Measurements from ENCODE around the gene VMP1. TPM values are rescaled to one million over a fixed set of nuclear protein-coding genes. Genes with fewer than 3 reads are reported as not detected.
"Not testable (repeated sequence)": the region's sequence is repeated elsewhere in the genome, so short reads cannot be mapped to it uniquely, and the experiment has no call there.

The VMP1 gene
- total RNA-seq, 1 donor from 2014 or later = 314 TPM

DNA sequence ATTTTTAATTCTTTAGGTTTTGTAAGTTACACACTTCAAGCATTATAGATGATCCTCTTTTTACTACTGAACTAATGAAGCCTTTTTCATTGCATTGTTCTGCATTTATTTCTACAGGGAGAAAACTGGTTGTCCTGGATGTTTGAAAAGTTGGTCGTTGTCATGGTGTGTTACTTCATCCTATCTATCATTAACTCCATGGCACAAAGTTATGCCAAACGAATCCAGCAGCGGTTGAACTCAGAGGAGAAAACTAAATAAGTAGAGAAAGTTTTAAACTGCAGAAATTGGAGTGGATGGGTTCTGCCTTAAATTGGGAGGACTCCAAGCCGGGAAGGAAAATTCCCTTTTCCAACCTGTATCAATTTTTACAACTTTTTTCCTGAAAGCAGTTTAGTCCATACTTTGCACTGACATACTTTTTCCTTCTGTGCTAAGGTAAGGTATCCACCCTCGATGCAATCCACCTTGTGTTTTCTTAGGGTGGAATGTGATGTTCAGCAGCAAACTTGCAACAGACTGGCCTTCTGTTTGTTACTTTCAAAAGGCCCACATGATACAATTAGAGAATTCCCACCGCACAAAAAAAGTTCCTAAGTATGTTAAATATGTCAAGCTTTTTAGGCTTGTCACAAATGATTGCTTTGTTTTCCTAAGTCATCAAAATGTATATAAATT lies 132.3 kb downstream of the VMP1 start:
- Mint-ChIP-seq H3K4me3 (ENCODE audit: unreplicated experiment) (peak overlapping the region; percentile 98), H3K9me3 (ENCODE audit: unreplicated experiment) (no peaks in the 10 kb centered on the region), H3K27me3 (ENCODE audit: low read depth, unreplicated experiment) (no peaks in the 10 kb centered on the region), H3K36me3 (ENCODE audit: low read depth, unreplicated experiment) (peaks cover 41% of the 10 kb centered on the region), H3K27ac (ENCODE audit: unreplicated experiment) (peak overlapping the region; percentile 100), H3K4me1 (ENCODE audit: low read depth, unreplicated experiment) (peaks cover 13% of the 10 kb centered on the region)
- H3K27me3 ChIP-seq (ENCODE audit: insufficient read depth, low read length) = no peaks in the 10 kb centered on the region
- H3K4me1 ChIP-seq (ENCODE audit: insufficient read depth, low read length) = peaks cover 13% of the 10 kb centered on the region
- H3K36me3 ChIP-seq (ENCODE audit: insufficient read depth, low read length) = peaks cover 36% of the 10 kb centered on the region
- no peak overlapping the region for H2AFZ ChIP-seq (ENCODE audit: low read depth, low read length)
- peak overlapping the region; percentile 95 for H3K4me3 ChIP-seq (ENCODE audit: insufficient read depth, low read depth, low read length)
- peak overlapping the region; percentile 85 for H3K4me2 ChIP-seq (ENCODE audit: low read length)
- H4K20me1 ChIP-seq (ENCODE audit: insufficient read depth, low read length) = peaks cover 19% of the 10 kb centered on the region
- FAIRE-seq (no peak), DNase-seq (ENCODE audit: low read depth) (no peak)
- H3K9ac ChIP-seq (ENCODE audit: low read length) = peak overlapping the region; percentile 100
- H3K9me3 ChIP-seq (ENCODE audit: insufficient read depth, low read depth, low read length) = no peaks in the 10 kb centered on the region
- H3K79me2 ChIP-seq (ENCODE audit: insufficient read depth, low read length) = peaks cover 55% of the 10 kb centered on the region
- H3K27ac ChIP-seq (ENCODE audit: low read depth, low read length) = peak overlapping the region; percentile 100
- TF ChIP-seq EZH2 (IDR thresholded peaks at IDR 0.05; ENCODE audit: insufficient read depth, low read length) = no peak
- TF ChIP-seq, protein P1, sequence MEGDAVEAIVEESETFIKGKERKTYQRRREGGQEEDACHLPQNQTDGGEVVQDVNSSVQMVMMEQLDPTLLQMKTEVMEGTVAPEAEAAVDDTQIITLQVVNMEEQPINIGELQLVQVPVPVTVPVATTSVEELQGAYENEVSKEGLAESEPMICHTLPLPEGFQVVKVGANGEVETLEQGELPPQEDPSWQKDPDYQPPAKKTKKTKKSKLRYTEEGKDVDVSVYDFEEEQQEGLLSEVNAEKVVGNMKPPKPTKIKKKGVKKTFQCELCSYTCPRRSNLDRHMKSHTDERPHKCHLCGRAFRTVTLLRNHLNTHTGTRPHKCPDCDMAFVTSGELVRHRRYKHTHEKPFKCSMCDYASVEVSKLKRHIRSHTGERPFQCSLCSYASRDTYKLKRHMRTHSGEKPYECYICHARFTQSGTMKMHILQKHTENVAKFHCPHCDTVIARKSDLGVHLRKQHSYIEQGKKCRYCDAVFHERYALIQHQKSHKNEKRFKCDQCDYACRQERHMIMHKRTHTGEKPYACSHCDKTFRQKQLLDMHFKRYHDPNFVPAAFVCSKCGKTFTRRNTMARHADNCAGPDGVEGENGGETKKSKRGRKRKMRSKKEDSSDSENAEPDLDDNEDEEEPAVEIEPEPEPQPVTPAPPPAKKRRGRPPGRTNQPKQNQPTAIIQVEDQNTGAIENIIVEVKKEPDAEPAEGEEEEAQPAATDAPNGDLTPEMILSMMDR (IDR thresholded peaks at IDR 0.05; ENCODE audit: insufficient read depth, low read depth, low read length) = no peak

DNA sequence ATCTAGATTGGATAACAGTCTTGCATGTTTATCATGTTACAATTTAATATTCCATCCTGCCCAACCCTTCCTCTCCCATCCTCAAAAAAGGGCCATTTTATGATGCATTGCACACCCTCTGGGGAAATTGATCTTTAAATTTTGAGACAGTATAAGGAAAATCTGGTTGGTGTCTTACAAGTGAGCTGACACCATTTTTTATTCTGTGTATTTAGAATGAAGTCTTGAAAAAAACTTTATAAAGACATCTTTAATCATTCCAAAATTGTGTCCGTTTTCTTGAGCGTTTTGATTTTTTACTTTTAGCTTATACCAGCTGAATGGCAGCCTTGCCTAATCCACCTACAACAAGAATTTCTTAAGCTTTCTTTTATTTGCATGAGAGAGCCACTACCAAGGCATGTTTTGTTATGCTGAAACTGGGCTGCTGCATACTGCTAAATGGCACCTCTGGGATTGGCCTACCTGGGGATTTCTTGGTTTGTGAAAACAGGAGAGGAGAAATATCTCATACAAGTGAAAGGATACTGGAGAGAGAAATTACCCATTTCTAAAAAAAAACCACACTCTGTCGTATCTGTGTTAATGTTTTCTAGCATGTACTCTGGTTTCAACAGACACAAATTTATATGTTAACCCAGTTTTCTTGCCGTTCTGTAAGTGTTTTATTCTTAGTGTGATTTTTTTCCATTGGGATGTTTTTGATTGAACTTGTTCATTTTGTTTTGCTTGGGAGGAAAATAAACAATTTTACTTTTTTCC lies 133.1 kb downstream of the VMP1 start:
- Mint-ChIP-seq H3K27me3 (ENCODE audit: low read depth, unreplicated experiment) (no peaks in the 10 kb centered on the region), H3K36me3 (ENCODE audit: low read depth, unreplicated experiment) (peaks cover 41% of the 10 kb centered on the region), H3K4me3 (ENCODE audit: unreplicated experiment) (peak overlapping the region; percentile 98), H3K4me1 (ENCODE audit: low read depth, unreplicated experiment) (peaks cover 17% of the 10 kb centered on the region), H3K27ac (ENCODE audit: unreplicated experiment) (peak overlapping the region; percentile 100), H3K9me3 (ENCODE audit: unreplicated experiment) (no peaks in the 10 kb centered on the region)
- FAIRE-seq (no peak), DNase-seq (ENCODE audit: low read depth) (no peak)
- Histone ChIP-seq H3K4me1 (ENCODE audit: insufficient read depth, low read length) (peaks cover 18% of the 10 kb centered on the region), H3K27ac (ENCODE audit: low read depth, low read length) (peak overlapping the region; percentile 100), H3K4me2 (ENCODE audit: low read length) (peak overlapping the region; percentile 85), H3K27me3 (ENCODE audit: insufficient read depth, low read length) (no peaks in the 10 kb centered on the region), H3K36me3 (ENCODE audit: insufficient read depth, low read length) (peaks cover 36% of the 10 kb centered on the region), H3K9me3 (ENCODE audit: insufficient read depth, low read depth, low read length) (no peaks in the 10 kb centered on the region), H3K4me3 (ENCODE audit: insufficient read depth, low read depth, low read length) (peak overlapping the region; percentile 95), H3K79me2 (ENCODE audit: insufficient read depth, low read length) (peaks cover 52% of the 10 kb centered on the region), H2AFZ (ENCODE audit: low read depth, low read length) (no peak overlapping the region), H4K20me1 (ENCODE audit: insufficient read depth, low read length) (peaks cover 19% of the 10 kb centered on the region), H3K9ac (ENCODE audit: low read length) (peak overlapping the region; percentile 100)
- no peak for TF ChIP-seq EZH2 (IDR thresholded peaks at IDR 0.05; ENCODE audit: insufficient read depth, low read length)
- TF ChIP-seq, protein P1 (IDR thresholded peaks at IDR 0.05; ENCODE audit: insufficient read depth, low read depth, low read length) = no peak

DNA sequence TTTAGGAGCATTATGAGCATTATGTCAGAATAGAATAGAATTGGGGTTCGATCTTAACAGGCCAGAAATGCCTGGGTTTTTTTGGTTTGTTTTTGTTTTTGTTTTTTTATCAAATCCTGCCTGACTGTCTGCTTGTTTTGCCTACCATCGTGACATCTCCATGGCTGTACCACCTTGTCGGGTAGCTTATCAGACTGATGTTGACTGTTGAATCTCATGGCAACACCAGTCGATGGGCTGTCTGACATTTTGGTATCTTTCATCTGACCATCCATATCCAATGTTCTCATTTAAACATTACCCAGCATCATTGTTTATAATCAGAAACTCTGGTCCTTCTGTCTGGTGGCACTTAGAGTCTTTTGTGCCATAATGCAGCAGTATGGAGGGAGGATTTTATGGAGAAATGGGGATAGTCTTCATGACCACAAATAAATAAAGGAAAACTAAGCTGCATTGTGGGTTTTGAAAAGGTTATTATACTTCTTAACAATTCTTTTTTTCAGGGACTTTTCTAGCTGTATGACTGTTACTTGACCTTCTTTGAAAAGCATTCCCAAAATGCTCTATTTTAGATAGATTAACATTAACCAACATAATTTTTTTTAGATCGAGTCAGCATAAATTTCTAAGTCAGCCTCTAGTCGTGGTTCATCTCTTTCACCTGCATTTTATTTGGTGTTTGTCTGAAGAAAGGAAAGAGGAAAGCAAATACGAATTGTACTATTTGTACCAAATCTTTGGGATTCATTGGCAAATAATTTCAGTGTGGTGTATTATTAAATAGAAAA lies 133.8 kb downstream of the VMP1 start:
- Histone ChIP-seq H3K4me2 (ENCODE audit: low read length) (peak overlapping the region; percentile 85), H3K4me3 (ENCODE audit: insufficient read depth, low read depth, low read length) (peak overlapping the region; percentile 95), H3K9ac (ENCODE audit: low read length) (peak overlapping the region; percentile 100), H3K27ac (ENCODE audit: low read depth, low read length) (peak overlapping the region; percentile 100), H3K36me3 (ENCODE audit: insufficient read depth, low read length) (peaks cover 36% of the 10 kb centered on the region), H3K79me2 (ENCODE audit: insufficient read depth, low read length) (peaks cover 50% of the 10 kb centered on the region), H3K4me1 (ENCODE audit: insufficient read depth, low read length) (peaks cover 25% of the 10 kb centered on the region), H4K20me1 (ENCODE audit: insufficient read depth, low read length) (peaks cover 19% of the 10 kb centered on the region)
- H3K27me3 Mint-ChIP-seq (ENCODE audit: low read depth, unreplicated experiment); H3K9me3 ChIP-seq (ENCODE audit: insufficient read depth, low read depth, low read length); FAIRE-seq; DNase-seq (ENCODE audit: low read depth); H3K27me3 ChIP-seq (ENCODE audit: insufficient read depth, low read length); H3K9me3 Mint-ChIP-seq (ENCODE audit: unreplicated experiment); H2AFZ ChIP-seq (ENCODE audit: low read depth, low read length): not testable (repeated sequence)
- Mint-ChIP-seq H3K27ac (ENCODE audit: unreplicated experiment) (peak overlapping the region; percentile 100), H3K36me3 (ENCODE audit: low read depth, unreplicated experiment) (peaks cover 41% of the 10 kb centered on the region), H3K4me3 (ENCODE audit: unreplicated experiment) (peak overlapping the region; percentile 98), H3K4me1 (ENCODE audit: low read depth, unreplicated experiment) (peaks cover 21% of the 10 kb centered on the region)

DNA sequence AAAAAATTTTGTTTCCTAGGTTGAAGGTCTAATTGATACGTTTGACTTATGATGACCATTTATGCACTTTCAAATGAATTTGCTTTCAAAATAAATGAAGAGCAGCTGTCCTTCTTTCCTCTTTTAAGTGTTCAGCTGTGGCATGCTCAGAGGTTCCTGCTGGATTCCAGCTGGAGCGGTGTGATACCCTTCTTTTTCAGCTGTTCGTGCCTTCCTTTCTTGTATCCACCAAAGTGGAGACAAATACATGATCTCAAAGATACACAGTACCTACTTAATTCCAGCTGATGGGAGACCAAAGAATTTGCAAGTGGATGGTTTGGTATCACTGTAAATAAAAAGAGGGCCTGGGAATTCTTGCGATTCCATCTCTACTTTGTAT lies 134.4 kb downstream of the VMP1 start:
- H3K27ac Mint-ChIP-seq (ENCODE audit: unreplicated experiment) = peak overlapping the region; percentile 100
- H3K27me3 Mint-ChIP-seq (ENCODE audit: low read depth, unreplicated experiment); FAIRE-seq; H3K9me3 ChIP-seq (ENCODE audit: insufficient read depth, low read depth, low read length); H3K9me3 Mint-ChIP-seq (ENCODE audit: unreplicated experiment); DNase-seq (ENCODE audit: low read depth); H3K27me3 ChIP-seq (ENCODE audit: insufficient read depth, low read length); H2AFZ ChIP-seq (ENCODE audit: low read depth, low read length): not testable (repeated sequence)
- peak overlapping the region; percentile 98 for H3K4me3 Mint-ChIP-seq (ENCODE audit: unreplicated experiment)
- peak overlapping the region; percentile 95 for H3K4me3 ChIP-seq (ENCODE audit: insufficient read depth, low read depth, low read length)
- H3K27ac ChIP-seq (ENCODE audit: low read depth, low read length) = peak overlapping the region; percentile 100
- peaks cover 36% of the 10 kb centered on the region for H3K36me3 ChIP-seq (ENCODE audit: insufficient read depth, low read length)
- peaks cover 41% of the 10 kb centered on the region for H3K36me3 Mint-ChIP-seq (ENCODE audit: low read depth, unreplicated experiment)
- peaks cover 25% of the 10 kb centered on the region for H3K4me1 ChIP-seq (ENCODE audit: insufficient read depth, low read length)
- H3K4me2 ChIP-seq (ENCODE audit: low read length) = peak overlapping the region; percentile 85
- peaks cover 45% of the 10 kb centered on the region for H3K79me2 ChIP-seq (ENCODE audit: insufficient read depth, low read length)
- peaks cover 23% of the 10 kb centered on the region for H3K4me1 Mint-ChIP-seq (ENCODE audit: low read depth, unreplicated experiment)
- peaks cover 19% of the 10 kb centered on the region for H4K20me1 ChIP-seq (ENCODE audit: insufficient read depth, low read length)
- peak overlapping the region; percentile 100 for H3K9ac ChIP-seq (ENCODE audit: low read length)
